Ovary (tissue), 9 donors: Measurements from ENCODE around the gene SLC5A11. TPM values are rescaled to one million over a fixed set of nuclear protein-coding genes. Genes with fewer than 3 reads are reported as not detected.

Experiments used
- DNase-seq, 5 donors: peaks; one replicate each; pipeline ENCODE4 v3.0.0-alpha.2; 2019 to 2020
- H3K27ac ChIP-seq, 2 donors: fragments of 200-600 bp; one replicate each; pipeline versions ENCODE4 v1.5.1 to v1.8.0; 2019 to 2022
- H3K27me3 ChIP-seq: fragments of 200-600 bp; one replicate; pipeline ENCODE4 v1.8.0; 2022
- H3K36me3 ChIP-seq: fragments of 200-600 bp; sonication (generic); one replicate; pipeline ENCODE4 v1.5.1; 2019
- H3K4me1 ChIP-seq: one replicate; pipeline ENCODE4 v1.8.1; 2013; ENCODE audit warnings: mild to moderate bottlenecking, moderate library complexity; ENCODE audit not compliant: insufficient read depth
- H3K4me3 ChIP-seq: fragments of 200-600 bp; sonication (generic); one replicate; pipeline ENCODE4 v1.5.1; 2017
- H3K9me3 ChIP-seq, 2 donors: fragments of 200-600 bp in 1 of 2; sonication (generic) in 1 of 2; one replicate each; pipeline versions ENCODE4 v1.5.1 to v1.8.1; 2013 to 2019; ENCODE audit warnings: mild to moderate bottlenecking in 1 of 2, moderate library complexity in 1 of 2
- EP300 ChIP-seq: sonication (generic); formaldehyde crosslinking; IDR thresholded peaks from one replicate; pipeline ENCODE4 v1.6.1; 2017; ENCODE audit warnings: antibody characterized with exemption
- POLR2A ChIP-seq: fragments of 450-650 bp; IDR thresholded peaks from one replicate; pipeline ENCODE4 v1.6.1; 2017; ENCODE audit warnings: antibody characterized with exemption, mild to moderate bottlenecking, moderate library complexity
- WGBS, 3 donors: extraction: QIAGEN DNeasy Blood & Tissue Kit in 1 of 3; methylation state at CpG; one replicate each; pipeline versions ENCODE4 v1.1.5 to v1.1.7; 2013 to 2017; 5-methylcytosine and 5-hydroxymethylcytosine counted together
- intact Hi-C, 4 donors: fragments of 100-400 bp; cut with DNase I; formaldehyde crosslinking; loops; one replicate each; pipeline versions ENCODE4 v1.11.0 to v1.15.1; 2022 to 2023
- polyA plus RNA-seq, 2 donors: library from polyadenylated mRNA; stranded (reverse); fragments of 200-250 nt in 1 of 2; fragments of 350-450 nt in 1 of 2; fragmentation: Illumina TruSeq in 1 of 2; extraction: RNeasy Lipid Tissue Mini Kit (QIAGEN cat#74804) in 1 of 2; gene quantifications; one replicate each; pipeline ENCODE4 v1.2.3, GENCODE V29; 2013 to 2014
- total RNA-seq, 7 donors: library from RNA; depleted of rRNA in 2 of 7; stranded (reverse); fragments of >200 nt in 2 of 7; fragmentation: NEBNext Ultra II Directional in 3 of 7; extraction: Animal tissue kit (Norgen Biotek cat#: 25700) in 3 of 7; gene quantifications; one replicate each; pipeline versions ENCODE4 v1.1.0 to v1.2.4, GENCODE V29; 2016 to 2023
- TF ChIP-seq, protein P1 (sequence below), 3 donors: fragments of 450-650 bp in 2 of 3; fragments of 200-600 bp in 1 of 3; IDR thresholded peaks; one replicate each; pipeline versions ENCODE4 v1.5.1 to v1.8.0; 2016 to 2022; ENCODE audit warnings: antibody characterized with exemption in 3 of 3, mild to moderate bottlenecking in 1 of 3
- donor health status: DM: no; HTN: no; CAD: no; lungs with moderate emphysema.
- donor health status: DM: no; HTN: no; CAD: no.
- donor health status: Bipolar disorder and iron deficiency.
- donor health status: DM: yes; HTN: yes; CAD: no.
- donor health status: DM: no; HTN: no; CAD: no.
- donor health status: DM: yes; HTN: yes; CAD: no.

SLC5A11 gene
- total and polyA plus RNA-seq, 9 donors = 0.04 to 0.50 (median 0.28) TPM; not detected in 5

DNA sequence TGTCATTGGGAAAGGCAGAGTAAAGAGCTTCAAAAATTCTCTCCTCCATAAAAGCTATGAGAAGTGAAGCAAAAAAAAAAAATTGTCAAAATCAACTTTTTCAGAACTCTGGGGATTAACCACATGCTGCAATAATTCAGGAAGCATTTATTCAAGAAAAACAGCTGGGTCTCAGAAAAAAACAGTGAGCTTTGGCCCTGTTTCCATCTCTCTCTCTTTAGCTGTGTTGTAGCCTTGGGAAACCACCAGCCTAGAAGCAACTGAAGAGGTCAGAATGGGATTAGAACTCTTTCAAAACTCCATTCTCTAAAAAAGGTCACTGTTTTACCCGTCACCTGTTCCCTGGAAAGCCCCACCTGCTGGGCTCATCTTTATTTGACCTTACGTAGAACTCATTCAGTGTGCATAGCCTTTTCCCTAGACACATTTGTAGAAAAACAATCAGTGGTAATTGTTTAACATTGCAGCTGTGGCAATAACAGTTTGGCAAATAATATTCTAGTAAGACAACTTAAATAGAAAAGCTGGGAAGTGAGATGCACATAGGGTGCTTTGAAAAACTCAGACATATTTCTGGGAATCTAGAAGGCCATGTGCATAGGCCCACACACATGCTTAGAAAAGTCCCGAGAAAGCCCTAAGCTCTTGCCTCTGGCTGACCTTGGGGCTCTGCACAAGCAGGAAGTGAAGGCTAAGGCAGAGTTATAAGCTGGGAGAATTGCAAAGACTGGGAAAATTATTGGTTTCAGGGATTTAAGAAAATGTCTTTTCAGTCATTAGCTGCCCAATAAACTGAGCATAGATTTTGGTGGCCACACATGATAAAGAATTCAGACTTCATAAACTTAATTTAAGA is 18.0 kb downstream of the SLC5A11 start:
- DNase-seq = no peak
- intact Hi-C loops = no loop called here
- 68 to 89% (median 81%) methylated on average over 3 of the region's 3 CpGs for WGBS, 3 donors
- TF ChIP-seq, protein P1, sequence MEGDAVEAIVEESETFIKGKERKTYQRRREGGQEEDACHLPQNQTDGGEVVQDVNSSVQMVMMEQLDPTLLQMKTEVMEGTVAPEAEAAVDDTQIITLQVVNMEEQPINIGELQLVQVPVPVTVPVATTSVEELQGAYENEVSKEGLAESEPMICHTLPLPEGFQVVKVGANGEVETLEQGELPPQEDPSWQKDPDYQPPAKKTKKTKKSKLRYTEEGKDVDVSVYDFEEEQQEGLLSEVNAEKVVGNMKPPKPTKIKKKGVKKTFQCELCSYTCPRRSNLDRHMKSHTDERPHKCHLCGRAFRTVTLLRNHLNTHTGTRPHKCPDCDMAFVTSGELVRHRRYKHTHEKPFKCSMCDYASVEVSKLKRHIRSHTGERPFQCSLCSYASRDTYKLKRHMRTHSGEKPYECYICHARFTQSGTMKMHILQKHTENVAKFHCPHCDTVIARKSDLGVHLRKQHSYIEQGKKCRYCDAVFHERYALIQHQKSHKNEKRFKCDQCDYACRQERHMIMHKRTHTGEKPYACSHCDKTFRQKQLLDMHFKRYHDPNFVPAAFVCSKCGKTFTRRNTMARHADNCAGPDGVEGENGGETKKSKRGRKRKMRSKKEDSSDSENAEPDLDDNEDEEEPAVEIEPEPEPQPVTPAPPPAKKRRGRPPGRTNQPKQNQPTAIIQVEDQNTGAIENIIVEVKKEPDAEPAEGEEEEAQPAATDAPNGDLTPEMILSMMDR (IDR thresholded peaks at IDR 0.05) = no peak
- TF ChIP-seq EP300 (no peak), POLR2A (no peak)
- Histone ChIP-seq H3K4me3 (no peak overlapping the region), H3K27me3 (no peaks in the 10 kb centered on the region), H3K36me3 (no peaks in the 10 kb centered on the region), H3K27ac (no peak overlapping the region), H3K9me3 (no peaks in the 10 kb centered on the region), H3K4me1 (no peaks in the 10 kb centered on the region)

DNA sequence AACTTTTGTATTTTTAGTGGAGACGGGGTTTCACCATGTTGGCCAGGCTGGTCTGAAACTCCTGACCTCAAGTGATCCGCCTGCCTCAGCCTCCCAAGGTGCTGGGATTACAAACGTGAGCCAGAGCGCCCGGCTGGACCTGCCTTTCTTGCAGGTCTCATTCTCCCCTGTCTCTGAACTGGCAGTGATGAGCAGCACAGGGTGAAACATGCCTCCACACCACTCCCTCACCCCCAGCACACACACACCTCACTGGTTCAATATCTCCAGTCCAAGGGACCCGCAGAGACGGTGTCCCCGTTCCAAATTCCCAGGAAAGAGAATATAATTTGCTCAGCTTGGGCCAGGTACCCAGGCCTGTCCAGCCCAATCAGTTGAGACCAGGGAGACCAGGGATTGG is 23.3 kb downstream of the SLC5A11 start:
- no peak for TF ChIP-seq POLR2A
- intact Hi-C loops = no loop called here
- Histone ChIP-seq H3K27me3 (no peaks in the 10 kb centered on the region), H3K4me1 (no peaks in the 10 kb centered on the region), H3K27ac (no peak overlapping the region), H3K4me3 (no peak overlapping the region), H3K9me3 (no peaks in the 10 kb centered on the region), H3K36me3 (no peaks in the 10 kb centered on the region)
- 72 to 82% (median 74%) methylated on average over 8 of the region's 8 CpGs for WGBS, 3 donors
- DNase-seq = no peak

DNA sequence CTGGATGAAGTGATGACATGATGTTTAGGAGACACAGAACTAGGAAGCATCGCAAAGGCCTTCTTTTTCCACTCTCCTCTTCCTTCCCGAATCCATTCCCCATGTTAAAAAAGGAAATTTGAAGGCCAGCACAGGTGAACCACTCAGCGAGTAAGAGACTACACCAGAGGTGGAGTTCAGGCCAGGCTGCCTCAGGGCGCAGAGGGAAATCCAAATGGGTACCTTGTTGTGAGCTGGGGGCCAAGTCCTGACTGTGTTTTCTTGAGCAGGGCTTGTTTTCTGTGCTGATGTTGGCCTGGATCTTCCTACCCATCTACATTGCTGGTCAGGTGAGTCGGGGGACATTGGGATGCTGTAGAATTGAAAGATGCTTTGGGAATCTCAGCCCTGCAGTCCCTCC is 26.1 kb downstream of the SLC5A11 start:
- WGBS, 3 donors = 91 to 93% (median 92%) methylated on average over 5 of the region's 5 CpGs
- Histone ChIP-seq H3K4me1 (no peaks in the 10 kb centered on the region), H3K4me3 (no peak overlapping the region), H3K27me3 (no peaks in the 10 kb centered on the region), H3K36me3 (no peaks in the 10 kb centered on the region), H3K27ac (no peak overlapping the region), H3K9me3 (no peaks in the 10 kb centered on the region)
- DNase-seq = no peak
- no peak for TF ChIP-seq POLR2A
- no peak for TF ChIP-seq EP300
- TF ChIP-seq, protein P1 (IDR thresholded peaks at IDR 0.05) = no peak
- intact Hi-C loops = no loop called here

DNA sequence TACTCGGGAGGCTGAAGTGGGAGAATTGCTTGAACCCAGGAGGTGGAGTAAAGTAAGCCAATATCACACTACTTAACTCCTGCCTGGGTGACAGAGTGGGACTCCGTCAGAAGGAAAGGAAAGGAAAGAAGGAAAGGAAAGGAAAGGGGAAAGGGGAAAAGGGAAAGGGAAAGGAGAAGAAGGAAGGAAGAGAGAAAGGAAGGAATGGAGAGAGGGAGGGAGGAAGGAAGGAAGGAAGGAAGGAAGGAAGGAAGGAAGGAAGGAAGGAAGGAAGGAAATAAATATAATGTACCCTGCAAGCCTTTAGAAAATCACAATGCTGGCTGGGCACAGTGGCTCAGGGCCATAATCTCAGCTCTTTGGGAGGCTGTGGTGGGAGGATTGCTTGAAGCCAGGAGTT is 27.3 kb downstream of the SLC5A11 start:
- intact Hi-C loops = no loop called here
- H3K9me3 ChIP-seq = no peaks in the 10 kb centered on the region
- H3K4me1 ChIP-seq = no peaks in the 10 kb centered on the region
- no peak for TF ChIP-seq POLR2A
- TF ChIP-seq EP300 = no peak
- TF ChIP-seq, protein P1 (IDR thresholded peaks at IDR 0.05) = no peak
- no peak overlapping the region for H3K4me3 ChIP-seq
- H3K27ac ChIP-seq = no peak overlapping the region
- 58 to 60% (median 59%) methylated on average over 2 of the region's 2 CpGs for WGBS, 3 donors
- no peaks in the 10 kb centered on the region for H3K27me3 ChIP-seq
- no peak for DNase-seq
- H3K36me3 ChIP-seq = no peaks in the 10 kb centered on the region

DNA sequence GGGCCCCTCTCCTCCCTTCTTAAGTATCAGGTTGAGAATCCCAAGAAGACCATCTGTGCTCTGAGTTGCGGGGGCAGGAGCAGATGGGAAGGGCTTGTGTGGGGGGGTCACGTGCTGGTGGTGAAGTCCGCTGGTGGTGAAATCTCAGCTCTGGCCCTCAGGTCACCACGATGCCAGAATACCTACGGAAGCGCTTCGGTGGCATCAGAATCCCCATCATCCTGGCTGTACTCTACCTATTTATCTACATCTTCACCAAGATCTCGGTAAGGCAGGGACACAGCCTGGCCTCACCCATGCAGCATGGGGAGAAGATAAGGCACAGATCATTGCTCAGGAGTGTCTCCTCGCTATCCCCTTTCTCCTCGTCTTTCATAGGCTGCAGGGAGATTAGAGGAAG is 29.7 kb downstream of the SLC5A11 start:
- Histone ChIP-seq H3K27ac (no peak overlapping the region), H3K27me3 (no peaks in the 10 kb centered on the region), H3K4me1 (no peaks in the 10 kb centered on the region), H3K36me3 (no peaks in the 10 kb centered on the region), H3K9me3 (no peaks in the 10 kb centered on the region), H3K4me3 (no peak overlapping the region)
- 81 to 86% (median 83%) methylated on average over 10 of the region's 10 CpGs for WGBS, 3 donors
- intact Hi-C loops = no loop called here
- TF ChIP-seq EP300 (no peak), POLR2A (no peak)
- TF ChIP-seq, protein P1 (IDR thresholded peaks at IDR 0.05) = no peak
- DNase-seq = no peak
